Epithelial cell of esophagus (primary cell): ENCODE measurements around the gene ANKRD44.

Source experiments
- DNase-seq: peaks from one replicate; pipeline ENCODE4 v3.0.0; 2010; ENCODE audit warnings: low read depth
- H3K4me3 ChIP-seq: 2 replicates; pipeline ENCODE4 v1.5.1; 2011; ENCODE audit warnings: mild to moderate bottlenecking, low read length, control low read depth
- TF ChIP-seq, protein P1 (sequence below): IDR thresholded peaks from 2 replicates; pipeline ENCODE4 v1.5.1; 2011; ENCODE audit warnings: low read depth, mild to moderate bottlenecking, low read length, control low read depth, inconsistent platforms; ENCODE audit not compliant: insufficient read depth; ENCODE audit errors: missing control alignments

Gene ANKRD44

DNA sequence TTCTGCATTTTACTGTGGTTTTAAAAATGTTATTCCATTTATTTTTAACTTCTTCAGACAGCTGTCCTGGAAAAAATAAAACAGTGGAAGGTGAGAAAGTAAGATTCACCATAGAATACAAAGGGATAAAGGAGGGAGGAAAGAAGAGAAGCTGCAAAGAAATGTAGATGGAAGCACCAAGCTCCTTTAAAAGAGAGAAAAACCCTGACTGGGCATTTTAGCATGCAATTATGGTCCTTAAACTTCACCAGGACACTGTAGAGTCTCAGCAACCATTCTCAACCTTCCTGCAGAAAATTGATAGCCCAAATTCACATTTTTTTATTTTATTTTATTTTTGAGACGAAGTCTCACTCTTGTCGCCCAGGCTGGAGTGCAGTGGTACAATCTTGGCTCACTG lies 11.6 kb upstream of the ANKRD44 start:
- DNase-seq: no peak
- H3K4me3 ChIP-seq: no peak overlapping the region
- TF ChIP-seq, protein P1, sequence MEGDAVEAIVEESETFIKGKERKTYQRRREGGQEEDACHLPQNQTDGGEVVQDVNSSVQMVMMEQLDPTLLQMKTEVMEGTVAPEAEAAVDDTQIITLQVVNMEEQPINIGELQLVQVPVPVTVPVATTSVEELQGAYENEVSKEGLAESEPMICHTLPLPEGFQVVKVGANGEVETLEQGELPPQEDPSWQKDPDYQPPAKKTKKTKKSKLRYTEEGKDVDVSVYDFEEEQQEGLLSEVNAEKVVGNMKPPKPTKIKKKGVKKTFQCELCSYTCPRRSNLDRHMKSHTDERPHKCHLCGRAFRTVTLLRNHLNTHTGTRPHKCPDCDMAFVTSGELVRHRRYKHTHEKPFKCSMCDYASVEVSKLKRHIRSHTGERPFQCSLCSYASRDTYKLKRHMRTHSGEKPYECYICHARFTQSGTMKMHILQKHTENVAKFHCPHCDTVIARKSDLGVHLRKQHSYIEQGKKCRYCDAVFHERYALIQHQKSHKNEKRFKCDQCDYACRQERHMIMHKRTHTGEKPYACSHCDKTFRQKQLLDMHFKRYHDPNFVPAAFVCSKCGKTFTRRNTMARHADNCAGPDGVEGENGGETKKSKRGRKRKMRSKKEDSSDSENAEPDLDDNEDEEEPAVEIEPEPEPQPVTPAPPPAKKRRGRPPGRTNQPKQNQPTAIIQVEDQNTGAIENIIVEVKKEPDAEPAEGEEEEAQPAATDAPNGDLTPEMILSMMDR: no peak

GRCh38 chr2:197315371-197315770 lies 4.8 kb upstream of the ANKRD44 start:
- TF ChIP-seq, protein P1: no peak

DNA sequence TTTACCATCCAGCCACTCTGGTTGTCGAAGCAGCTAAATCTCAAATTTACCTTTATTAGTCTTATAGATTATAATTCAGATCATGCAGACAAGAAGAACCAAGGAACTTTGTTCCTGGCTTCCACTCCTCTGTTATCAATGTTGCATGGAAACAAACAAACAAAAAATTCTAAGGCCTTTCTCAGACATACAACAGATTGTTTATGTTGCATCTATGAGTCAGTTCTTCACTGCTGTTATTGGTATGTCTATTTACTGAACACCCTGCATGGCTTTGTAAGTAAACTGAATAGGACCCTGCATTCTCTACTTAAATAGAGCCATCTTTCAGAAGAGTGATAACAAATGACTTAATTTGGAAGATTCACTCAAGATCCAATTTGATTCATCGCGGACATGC lies 1.6 kb upstream of the ANKRD44 start:
- DNase-seq: no peak
- TF ChIP-seq, protein P1: no peak
- no peak overlapping the region for H3K4me3 ChIP-seq

More at GRCh38 chr2:197315371-197315770, 4.8 kb upstream of the ANKRD44 start:
- no peak overlapping the region for H3K4me3 ChIP-seq
- no peak for DNase-seq

- H3K4me3 ChIP-seq: no peak overlapping the region
- DNase-seq: peak; percentile 27
These were observed 947 bp upstream of the ANKRD44 start for GRCh38 chr2:197311421-197312033.

GRCh38 chr2:197310987-197311420 lies 424 bp upstream of the ANKRD44 start:
- TF ChIP-seq, protein P1: no peak
- peak overlapping the region; percentile 44 for H3K4me3 ChIP-seq
- no peak for DNase-seq

More at GRCh38 chr2:197311421-197312033, 947 bp upstream of the ANKRD44 start:
- TF ChIP-seq, protein P1: no peak

DNA sequence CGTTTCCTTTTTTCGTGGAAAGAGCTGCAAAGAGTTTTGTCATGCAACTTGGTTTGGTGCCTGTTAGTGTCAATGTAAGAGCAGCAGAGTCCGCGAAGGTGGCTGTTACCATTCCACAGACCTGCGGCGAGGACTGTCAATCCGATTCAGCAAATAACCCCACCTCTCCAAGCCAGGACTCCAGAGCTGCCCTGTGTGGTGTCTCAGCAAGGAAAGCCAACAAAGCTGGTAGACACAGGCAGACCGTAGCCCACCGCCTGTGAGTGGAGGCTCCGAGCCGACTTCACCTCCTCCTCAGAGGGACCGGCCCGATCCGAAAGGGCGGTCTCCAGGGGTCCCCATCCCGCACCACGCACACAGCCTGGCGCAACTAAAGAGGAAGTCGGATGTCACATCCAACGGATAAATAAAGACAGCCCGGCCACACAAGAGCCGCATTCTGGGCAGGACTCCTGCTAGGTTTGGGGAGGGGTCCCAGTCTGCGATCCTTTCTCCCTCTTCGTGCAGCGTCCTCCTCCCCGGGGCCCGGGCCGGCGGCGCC lies 819 bp downstream of the ANKRD44 start:
- DNase-seq: no peak

More for the DNA sequence above, 819 bp downstream of the ANKRD44 start:
- H3K4me3 ChIP-seq: peak overlapping the region; percentile 54
- TF ChIP-seq, protein P1: no peak
